ENCODE data around the gene TNFRSF12A. TPM values are rescaled to one million over a fixed set of nuclear protein-coding genes. Genes with fewer than 3 reads are reported as not detected.
A peak's percentile ranks its signal among the peaks of the same experiment; 100 is the strongest.

Gene TNFRSF12A
- total and polyA plus RNA-seq, 9 of the 15 experiments (the other 6 are each of a cell fraction or from before 2014, with no cell fraction given), result 0.41 to 61.8 (median 26.5) TPM

GRCh38 chr16:3015865-3016521, 4.2 kb upstream of the TNFRSF12A start (continued):
- no peak for TF ChIP-seq CLOCK (CRISPR knock-in tag; IDR thresholded peaks at IDR 0.05; ENCODE audit: borderline replicate concordance)
- no peak for TF ChIP-seq ZNF512 (tag; IDR thresholded peaks at IDR 0.05)
- TF ChIP-seq SRSF7 (optimal IDR thresholded peaks at IDR 0.05; ENCODE audit: low read depth, low read length), result no peak
- no peak for TF ChIP-seq NFE2L1 (tag; IDR thresholded peaks at IDR 0.05; ENCODE audit: borderline replicate concordance, low read depth)
- TF ChIP-seq ZBTB33 (CRISPR knock-in tag; IDR thresholded peaks at IDR 0.05), result 0 out of 2 replicates have a peak, but pooled peaks have one; percentile 11
- no peak for TF ChIP-seq MCM7 (IDR thresholded peaks at IDR 0.05)
- TF ChIP-seq RBM14 (IDR thresholded peaks at IDR 0.05; ENCODE audit: borderline replicate concordance, insufficient read depth, low read depth, low read length), result no peak
- no peak for TF ChIP-seq ZNF165 (CRISPR knock-in tag; IDR thresholded peaks at IDR 0.05; ENCODE audit: borderline replicate concordance)
- TF ChIP-seq FUS (optimal IDR thresholded peaks at IDR 0.05; ENCODE audit: low read depth, low read length), result no peak
- no peak for TF ChIP-seq GABPA (tag; conservative IDR thresholded peaks at IDR 0.05; ENCODE audit: low read depth)
- no peak for TF ChIP-seq PCBP1 (IDR thresholded peaks at IDR 0.05; ENCODE audit: low read depth, low read length, poor library complexity, severe bottlenecking)
- TF ChIP-seq PRMT5 (CRISPR knock-in tag; IDR thresholded peaks at IDR 0.05), result no peak
- TF ChIP-seq ZNF592 (IDR thresholded peaks at IDR 0.05), result peak; percentile 62
- no peak for TF ChIP-seq BRD4 (IDR thresholded peaks at IDR 0.05)
- no peak for TF ChIP-seq GTF2E2 (tag; IDR thresholded peaks at IDR 0.05)

All from K562 (cell line).